K562 (cell line): Measurements from ENCODE around the gene LPAR2. TPM values are rescaled to one million over a fixed set of nuclear protein-coding genes. Genes with fewer than 3 reads are reported as not detected.

ENCODE experiments used
- ATAC-seq: fragments of 200-7000 bp; cut with Tn5 transposase; 3 replicates; pipeline ENCODE4 v1.9.1; 2020; ENCODE audit warnings: moderate library complexity
- BruUV-seq: library from RNA; stranded (reverse); fragments of 400-500 nt; replicated peaks from 2 replicates; lab custom pipeline; 2021; lab: Mats Ljungman, UMichigan
- CTCF ChIA-PET: fragments of 300-600 bp; formaldehyde crosslinking; extraction: SDS; loops from one replicate; lab custom pipeline; 2021; ENCODE audit warnings: low intra/inter-chr PET ratio; lab: Yijun Ruan, JAX
- POLR2A ChIA-PET: fragments of 300-600, 350-650 bp; sonication (Branson Sonifier 250); formaldehyde crosslinking; extraction: SDS; loops from one replicate; lab custom pipeline; 2021; ENCODE audit warnings: antibody characterized with exemption, inconsistent platforms; lab: Yijun Ruan, JAX
- DNase-seq, 4 experiments: peaks; one replicate each; pipeline versions ENCODE4 v3.0.0 to v3.0.0-alpha.2; 2011 to 2018; ENCODE audit warnings: low spot score in 3 of 4, mixed read lengths in 3 of 4; ENCODE audit errors: extremely low read depth in 1 of 4
- FAIRE-seq: peaks from 2 replicates; lab custom pipeline; 2011; peaks lifted over from hg19 to GRCh38; lab: Jason Lieb, UNC
- H2AFZ ChIP-seq: 2 replicates; pipeline ENCODE4 v1.6.0; 2011; ENCODE audit warnings: low read depth, low read length, control low read depth, inconsistent platforms
- H3K27ac ChIP-seq: fragments of 200-600 bp; 3 replicates; pipeline ENCODE4 v1.8.0; 2011; ENCODE audit warnings: low read depth, mild to moderate bottlenecking, control low read depth, inconsistent platforms, low read length, moderate library complexity, mixed read lengths; ENCODE audit errors: extremely low read depth
- H3K27me3 ChIP-seq, 2 experiments: fragments of 300-600 bp in 1 of 2; 2 replicates in 1 of 2; 3 replicates in 1 of 2; pipeline versions ENCODE4 v1.6.0 to v1.8.0; 2011; ENCODE audit warnings: inconsistent platforms in 2 of 2, low read length in 2 of 2, mild to moderate bottlenecking in 1 of 2, mixed read lengths in 1 of 2, moderate library complexity in 1 of 2; ENCODE audit not compliant: control insufficient read depth in 2 of 2, insufficient read depth in 2 of 2
- H3K36me3 ChIP-seq: fragments of 300-600 bp; 3 replicates; pipeline ENCODE4 v1.8.0; 2011; ENCODE audit warnings: mild to moderate bottlenecking, low read length, inconsistent platforms; ENCODE audit not compliant: control insufficient read depth, insufficient read depth
- H3K4me1 ChIP-seq, 2 experiments: fragments of 200-600 bp in 1 of 2; replicated peaks in 1 of 2; 2 replicates in 1 of 2; 3 replicates in 1 of 2; pipeline versions ENCODE4 v1.5.1 to v1.8.0; 2011; ENCODE audit warnings: inconsistent platforms in 2 of 2, low read length in 2 of 2, mild to moderate bottlenecking in 1 of 2, mixed read lengths in 1 of 2, moderate library complexity in 1 of 2; ENCODE audit not compliant: control insufficient read depth in 2 of 2, insufficient read depth in 2 of 2
- H3K4me2 ChIP-seq: 2 replicates; pipeline ENCODE4 v1.6.1; 2011; ENCODE audit warnings: low read length, control low read depth, inconsistent platforms, mixed read lengths; ENCODE audit not compliant: insufficient read depth
- H3K4me3 ChIP-seq: fragments of 200-600 bp; sonication (generic), shearing (Covaris generic); 2 replicates; pipeline ENCODE4 v1.5.1; 2016; ENCODE audit warnings: control low read depth, inconsistent platforms
- H3K79me2 ChIP-seq: fragments of 200-600 bp; 3 replicates; pipeline ENCODE4 v1.8.0; 2011; ENCODE audit warnings: low read length, inconsistent platforms; ENCODE audit not compliant: control insufficient read depth, insufficient read depth
- H3K9ac ChIP-seq, 2 experiments: 2 replicates each; pipeline versions ENCODE4 v1.6.0 to v1.6.1; 2011; ENCODE audit warnings: low read depth in 2 of 2, low read length in 2 of 2, control low read depth in 1 of 2, inconsistent platforms in 1 of 2, mild to moderate bottlenecking in 1 of 2, mixed read lengths in 1 of 2; ENCODE audit not compliant: insufficient read depth in 1 of 2
- H3K9me1 ChIP-seq: one replicate; pipeline ENCODE4 v1.6.0; 2011; ENCODE audit warnings: inconsistent platforms, mild to moderate bottlenecking, low read length, moderate library complexity; ENCODE audit not compliant: control insufficient read depth, insufficient read depth
- H3K9me3 ChIP-seq: replicated peaks from 2 replicates; pipeline ENCODE4 v1.5.1; 2011; ENCODE audit warnings: low read depth, low read length, inconsistent platforms; ENCODE audit not compliant: control insufficient read depth, insufficient read depth
- H4K20me1 ChIP-seq: replicated peaks from 2 replicates; pipeline ENCODE4 v1.6.1; 2011; ENCODE audit warnings: low read length, inconsistent platforms, mixed read lengths; ENCODE audit not compliant: control insufficient read depth, insufficient read depth
- CBX1 ChIP-seq: sonication (generic); IDR thresholded peaks from 2 replicates; pipeline ENCODE4 v1.6.1; 2016; ENCODE audit warnings: antibody characterized with exemption, low read depth, mild to moderate bottlenecking
- FOSL1 ChIP-seq: fragments of 200-800 bp; sonication (Bioruptor generic); conservative IDR thresholded peaks from 2 replicates; pipeline ENCODE4 v1.6.1; 2016; ENCODE audit warnings: missing genetic modification characterization, missing compliant biosample characterization
- GMEB1 ChIP-seq: fragments of 250-450 bp; sonication (Bioruptor Pico); IDR thresholded peaks from 2 replicates; pipeline ENCODE4 v1.4.0; 2020; ENCODE audit warnings: mild to moderate bottlenecking
- NFATC3 ChIP-seq: fragments of 450-650 bp; IDR thresholded peaks from 2 replicates; pipeline ENCODE4 v1.6.1; 2017; ENCODE audit warnings: mild to moderate bottlenecking
- PKNOX1 ChIP-seq: fragments of 450-650 bp; IDR thresholded peaks from 2 replicates; pipeline ENCODE4 v1.6.1; 2016
- SNAPC5 ChIP-seq: fragments of 250-450 bp; sonication (Bioruptor Pico); IDR thresholded peaks from 2 replicates; pipeline ENCODE4 v1.8.0; 2021; ENCODE audit warnings: moderate library complexity, mild to moderate bottlenecking, inconsistent platforms
- THRAP3 ChIP-seq: fragments of 450-650 bp; IDR thresholded peaks from 2 replicates; pipeline ENCODE4 v1.6.1; 2016; ENCODE audit warnings: mild to moderate bottlenecking, inconsistent platforms, borderline replicate concordance
- XRCC3 ChIP-seq: fragments of 450-650 bp; IDR thresholded peaks from 2 replicates; pipeline ENCODE4 v1.6.1; 2017; ENCODE audit warnings: mild to moderate bottlenecking, moderate library complexity
- ZBTB34 ChIP-seq: fragments of 250-450 bp; sonication (Bioruptor Pico); IDR thresholded peaks from 2 replicates; pipeline ENCODE4 v1.8.0; 2021; ENCODE audit warnings: mild to moderate bottlenecking, moderate library complexity
- ZNF174 ChIP-seq: fragments of 250-450 bp; sonication (Bioruptor Pico); IDR thresholded peaks from 2 replicates; pipeline ENCODE4 v1.4.0; 2020; ENCODE audit warnings: mild to moderate bottlenecking
- ZNF586 ChIP-seq: fragments of 450-650 bp; formaldehyde crosslinking; conservative IDR thresholded peaks from 2 replicates; pipeline ENCODE4 v1.4.0; 2020; ENCODE audit warnings: mild to moderate bottlenecking, moderate library complexity
- ZNF592 ChIP-seq: fragments of 450-650 bp; IDR thresholded peaks from 2 replicates; pipeline ENCODE4 v1.6.1; 2017; ENCODE audit warnings: antibody characterized with exemption, mild to moderate bottlenecking
- WGBS: fragments of 100-300 bp; shearing (Covaris generic); methylation state at CpG from one replicate; pipeline ENCODE4 v1.1.6; 2016; ENCODE audit warnings: low coverage, mixed read lengths; ENCODE audit not compliant: insufficient coverage; ENCODE audit errors: missing lambda C conversion rate; 5-methylcytosine and 5-hydroxymethylcytosine counted together
- in situ Hi-C: fragments of 300-500 bp; cut with MboI; formaldehyde crosslinking; loops from 4 replicates; pipeline ENCODE4 v1.15.0; 2018; ENCODE audit warnings: inconsistent platforms, mixed read lengths
- intact Hi-C: fragments of 100-400 bp; cut with micrococcal nuclease; formaldehyde crosslinking; loops from 2 replicates; pipeline ENCODE4 v1.14.2; 2022
- polyA plus RNA-seq, 8 experiments: library from polyadenylated mRNA; depleted of rRNA in 4 of 8; stranded (reverse) in 5 of 8; unstranded in 3 of 8; fragments of >200 nt; fragmentation: Nextera tagmentation in 2 of 8; fragmentation: Illumina TruSeq in 1 of 8; extraction: Ambion mirVana in 2 of 8; extraction: Trizol in 1 of 8; gene quantifications; 2 replicates each; pipeline versions ENCODE4 v1.2.1 to v1.2.3, GENCODE V29; 2011 to 2014; ENCODE audit warnings: inconsistent platforms in 1 of 8, missing spikeins in 1 of 8
- total RNA-seq, 7 experiments: library from RNA; depleted of rRNA in 6 of 7; stranded (reverse); fragments of >200 nt in 6 of 7; fragmentation: Illumina TruSeq in 2 of 7; extraction: Trizol in 2 of 7; gene quantifications; 2 replicates each; pipeline versions ENCODE4 v1.2.1 to v1.2.3, GENCODE V29; 2011 to 2021; ENCODE audit warnings: low replicate concordance in 1 of 7

Gene LPAR2
- total and polyA plus RNA-seq, 9 of the 15 experiments (the other 6 are each of a cell fraction or from before 2014, with no cell fraction given) = 0.63 to 13.8 (median 4.4) TPM

- no peak for TF ChIP-seq ZNF592
- peak; percentile 64 for TF ChIP-seq FOSL1 (tag)
- no peak for TF ChIP-seq NFATC3
- TF ChIP-seq THRAP3 = no peak
- no peak for TF ChIP-seq PKNOX1
These were observed 12.9 kb downstream of the LPAR2 start (continued) for GRCh38 chr19:19615086-19615485.

- H4K20me1 ChIP-seq = no peaks in the 10 kb centered on the region
- H3K4me2 ChIP-seq = no peak overlapping the region
- 49% methylated on average over 4 of the region's 4 CpGs for WGBS
- TF ChIP-seq GMEB1 (CRISPR knock-in tag) = no peak
- no peak for TF ChIP-seq CBX1
- no peak for TF ChIP-seq SNAPC5 (CRISPR knock-in tag)
- TF ChIP-seq XRCC3 = no peak
- TF ChIP-seq ZBTB34 = no peak
- no peak for TF ChIP-seq ZNF586 (CRISPR knock-in tag)
- no peak for TF ChIP-seq ZNF174 (CRISPR knock-in tag)
- TF ChIP-seq, all 486 proteins: peak for 0
- in situ Hi-C loops = no loop called here
- Histone ChIP-seq H3K36me3 (no peaks in the 10 kb centered on the region), H3K9me3 (no peaks in the 10 kb centered on the region), H3K27me3 (no peaks in the 10 kb centered on the region), H3K9me1 (peaks cover 3% of the 10 kb centered on the region), H2AFZ (no peak overlapping the region), H3K9ac (no peak overlapping the region), H3K79me2 (no peaks in the 10 kb centered on the region), H3K4me3 (no peak overlapping the region), H3K27ac (no peak overlapping the region), H3K4me1 (peaks cover 0 to 13% of the 10 kb centered on the region in 2 experiments; a peak in 3 of 5 replicates)
- ChIA-PET CTCF (no interaction called here), POLR2A (interaction anchor here (0.5 to 1.5 kb wide), 4 partner anchors 9 to 1405 kb away, joined by 3 to 8 read pairs (median 3); no protein-coding TSS in a partner anchor)
- no peak for ATAC-seq
- no peak for FAIRE-seq
- intact Hi-C loops = no loop called here
- DNase-seq = no peak
- no TSS peak for BruUV-seq
These were observed 14.5 kb downstream of the LPAR2 start for GRCh38 chr19:19613506-19613905.
